HL-60 (cell line): ENCODE data around the gene EFCAB14.

Source experiments
- TF ChIP-seq, protein P1 (sequence below): IDR thresholded peaks from one replicate; pipeline ENCODE4 v1.5.1; 2011; ENCODE audit warnings: low read length, control low read depth, inconsistent platforms; ENCODE audit not compliant: insufficient read depth
- TF ChIP-seq, protein P2 (sequence below): IDR thresholded peaks from 2 replicates; pipeline ENCODE4 v1.6.1; 2012; ENCODE audit warnings: low read depth; ENCODE audit not compliant: insufficient replicate concordance

DNA sequence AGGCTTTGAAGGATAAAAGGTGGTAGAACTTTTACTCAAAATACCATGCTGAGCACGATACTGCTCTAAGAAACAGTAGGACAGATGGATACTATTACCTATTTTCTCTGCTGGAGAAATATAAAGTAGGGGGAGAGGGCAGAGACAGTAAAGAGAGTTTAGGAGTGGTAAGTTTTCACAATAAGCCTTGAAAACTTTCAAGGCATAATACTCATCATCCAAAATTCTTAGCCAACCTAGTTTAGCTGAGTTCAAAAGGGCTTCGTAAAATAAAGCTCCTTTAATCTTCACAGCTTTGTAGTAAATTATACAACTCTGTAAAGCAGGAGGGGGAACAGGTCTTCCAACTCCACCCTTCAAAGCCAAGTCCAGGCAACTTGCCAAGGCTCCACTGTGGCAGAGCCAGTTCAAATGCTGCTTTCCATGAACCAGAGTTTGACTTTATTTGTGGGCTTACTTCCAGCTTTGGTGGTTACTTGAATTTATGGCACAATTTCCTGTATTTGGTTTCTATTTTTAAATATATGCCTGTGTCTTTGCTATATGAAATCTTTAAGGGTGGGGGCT, 31.7 kb downstream of the EFCAB14 start:
- TF ChIP-seq, protein P1, sequence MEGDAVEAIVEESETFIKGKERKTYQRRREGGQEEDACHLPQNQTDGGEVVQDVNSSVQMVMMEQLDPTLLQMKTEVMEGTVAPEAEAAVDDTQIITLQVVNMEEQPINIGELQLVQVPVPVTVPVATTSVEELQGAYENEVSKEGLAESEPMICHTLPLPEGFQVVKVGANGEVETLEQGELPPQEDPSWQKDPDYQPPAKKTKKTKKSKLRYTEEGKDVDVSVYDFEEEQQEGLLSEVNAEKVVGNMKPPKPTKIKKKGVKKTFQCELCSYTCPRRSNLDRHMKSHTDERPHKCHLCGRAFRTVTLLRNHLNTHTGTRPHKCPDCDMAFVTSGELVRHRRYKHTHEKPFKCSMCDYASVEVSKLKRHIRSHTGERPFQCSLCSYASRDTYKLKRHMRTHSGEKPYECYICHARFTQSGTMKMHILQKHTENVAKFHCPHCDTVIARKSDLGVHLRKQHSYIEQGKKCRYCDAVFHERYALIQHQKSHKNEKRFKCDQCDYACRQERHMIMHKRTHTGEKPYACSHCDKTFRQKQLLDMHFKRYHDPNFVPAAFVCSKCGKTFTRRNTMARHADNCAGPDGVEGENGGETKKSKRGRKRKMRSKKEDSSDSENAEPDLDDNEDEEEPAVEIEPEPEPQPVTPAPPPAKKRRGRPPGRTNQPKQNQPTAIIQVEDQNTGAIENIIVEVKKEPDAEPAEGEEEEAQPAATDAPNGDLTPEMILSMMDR = no peak
- TF ChIP-seq, protein P2, sequence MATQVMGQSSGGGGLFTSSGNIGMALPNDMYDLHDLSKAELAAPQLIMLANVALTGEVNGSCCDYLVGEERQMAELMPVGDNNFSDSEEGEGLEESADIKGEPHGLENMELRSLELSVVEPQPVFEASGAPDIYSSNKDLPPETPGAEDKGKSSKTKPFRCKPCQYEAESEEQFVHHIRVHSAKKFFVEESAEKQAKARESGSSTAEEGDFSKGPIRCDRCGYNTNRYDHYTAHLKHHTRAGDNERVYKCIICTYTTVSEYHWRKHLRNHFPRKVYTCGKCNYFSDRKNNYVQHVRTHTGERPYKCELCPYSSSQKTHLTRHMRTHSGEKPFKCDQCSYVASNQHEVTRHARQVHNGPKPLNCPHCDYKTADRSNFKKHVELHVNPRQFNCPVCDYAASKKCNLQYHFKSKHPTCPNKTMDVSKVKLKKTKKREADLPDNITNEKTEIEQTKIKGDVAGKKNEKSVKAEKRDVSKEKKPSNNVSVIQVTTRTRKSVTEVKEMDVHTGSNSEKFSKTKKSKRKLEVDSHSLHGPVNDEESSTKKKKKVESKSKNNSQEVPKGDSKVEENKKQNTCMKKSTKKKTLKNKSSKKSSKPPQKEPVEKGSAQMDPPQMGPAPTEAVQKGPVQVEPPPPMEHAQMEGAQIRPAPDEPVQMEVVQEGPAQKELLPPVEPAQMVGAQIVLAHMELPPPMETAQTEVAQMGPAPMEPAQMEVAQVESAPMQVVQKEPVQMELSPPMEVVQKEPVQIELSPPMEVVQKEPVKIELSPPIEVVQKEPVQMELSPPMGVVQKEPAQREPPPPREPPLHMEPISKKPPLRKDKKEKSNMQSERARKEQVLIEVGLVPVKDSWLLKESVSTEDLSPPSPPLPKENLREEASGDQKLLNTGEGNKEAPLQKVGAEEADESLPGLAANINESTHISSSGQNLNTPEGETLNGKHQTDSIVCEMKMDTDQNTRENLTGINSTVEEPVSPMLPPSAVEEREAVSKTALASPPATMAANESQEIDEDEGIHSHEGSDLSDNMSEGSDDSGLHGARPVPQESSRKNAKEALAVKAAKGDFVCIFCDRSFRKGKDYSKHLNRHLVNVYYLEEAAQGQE = no peak
